Superior temporal gyrus (tissue), 1 donor: ENCODE measurements around the gene SLCO3A1.
A peak's percentile ranks its signal among the peaks of the same experiment; 100 is the strongest.

ENCODE experiments used
- DNase-seq: peaks from one replicate; pipeline ENCODE4 v3.0.0-alpha.2; 2016; ENCODE audit errors: extremely low spot score

SLCO3A1 gene

DNA sequence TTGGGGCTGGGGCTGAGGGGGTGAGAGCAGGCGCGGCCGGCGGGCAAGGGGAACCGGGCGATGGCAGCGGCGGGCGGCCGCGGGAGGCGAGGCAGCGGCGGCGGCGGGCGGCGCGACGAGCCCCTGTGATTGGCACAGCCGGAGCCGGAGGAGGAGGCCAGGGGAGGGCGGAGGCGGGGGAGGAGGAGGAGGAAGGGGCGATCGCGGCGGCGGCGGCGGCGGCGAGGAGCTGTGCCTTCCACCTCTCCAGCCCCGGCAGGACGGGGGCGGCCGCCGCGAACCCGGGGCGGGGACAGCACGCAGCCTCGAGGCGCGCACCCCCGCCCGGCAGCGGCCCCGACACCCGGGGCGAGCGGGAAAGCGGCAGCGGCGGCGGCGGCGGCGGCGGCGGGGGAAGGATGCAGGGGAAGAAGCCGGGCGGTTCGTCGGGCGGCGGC lies at the start of gene SLCO3A1:
Gene SLCO3A1 (plus strand): TSS at position 198 of the 437 bp plus-strand sequence.
- peak; percentile 59 for DNase-seq

DNA sequence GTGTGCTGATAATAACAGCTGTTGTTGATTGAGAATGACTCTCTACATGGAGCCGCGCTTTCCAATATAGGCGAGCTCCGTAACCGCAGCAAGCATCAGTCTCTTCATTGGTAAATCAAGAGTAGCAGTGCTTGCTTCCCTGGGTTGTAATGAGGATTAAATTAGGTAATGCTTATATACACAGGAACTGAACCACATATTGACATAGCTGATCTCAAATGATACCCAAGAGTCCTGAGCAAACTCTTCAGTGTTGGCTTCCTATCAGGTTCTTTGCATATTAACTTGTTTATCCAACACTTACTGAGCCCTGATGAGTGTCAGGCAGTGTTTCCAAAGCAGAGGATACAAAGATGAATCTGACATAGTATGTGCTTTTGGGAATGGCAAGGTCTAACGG lies 46.4 kb upstream of the SLCO3A1 start:
- DNase-seq: no peak

DNA sequence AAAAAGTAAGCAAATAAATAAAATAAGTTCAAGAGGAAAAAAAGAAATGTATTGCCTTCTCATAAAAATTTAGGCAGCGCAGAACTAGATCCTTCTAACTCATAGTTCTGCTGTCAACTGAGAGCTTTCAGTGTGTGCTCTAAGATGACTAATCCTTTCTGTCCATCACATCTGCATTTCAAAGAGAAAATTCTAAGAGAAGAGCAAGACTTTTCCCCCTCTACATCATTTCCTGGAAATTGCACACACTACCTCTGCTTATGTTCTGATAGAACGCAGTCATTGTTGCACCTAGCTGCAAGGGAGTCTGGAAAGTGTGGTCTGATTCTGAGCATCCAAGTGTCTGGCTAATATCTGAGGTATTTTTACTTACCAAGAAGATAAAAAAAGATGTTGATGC lies 39.6 kb upstream of the SLCO3A1 start:
- no peak for DNase-seq

DNA sequence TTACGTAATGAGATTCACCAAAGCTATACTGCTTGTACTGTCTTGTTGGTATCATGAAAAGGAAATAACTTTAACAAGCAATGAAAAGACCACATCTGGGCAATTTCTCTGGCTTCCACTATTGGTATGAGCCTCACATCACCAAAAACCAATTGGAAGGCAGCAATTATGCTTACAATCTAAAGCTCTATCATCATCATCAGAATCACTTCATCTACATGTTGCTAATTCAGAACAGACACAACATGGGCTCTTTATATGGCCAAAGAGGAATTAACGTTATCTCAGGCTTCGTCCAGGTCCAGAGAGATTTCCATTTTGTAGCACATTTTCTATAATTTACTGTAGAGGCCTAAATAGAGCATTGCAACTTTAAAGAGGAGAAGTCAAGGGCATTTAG lies 36.6 kb upstream of the SLCO3A1 start:
- DNase-seq: no peak

DNA sequence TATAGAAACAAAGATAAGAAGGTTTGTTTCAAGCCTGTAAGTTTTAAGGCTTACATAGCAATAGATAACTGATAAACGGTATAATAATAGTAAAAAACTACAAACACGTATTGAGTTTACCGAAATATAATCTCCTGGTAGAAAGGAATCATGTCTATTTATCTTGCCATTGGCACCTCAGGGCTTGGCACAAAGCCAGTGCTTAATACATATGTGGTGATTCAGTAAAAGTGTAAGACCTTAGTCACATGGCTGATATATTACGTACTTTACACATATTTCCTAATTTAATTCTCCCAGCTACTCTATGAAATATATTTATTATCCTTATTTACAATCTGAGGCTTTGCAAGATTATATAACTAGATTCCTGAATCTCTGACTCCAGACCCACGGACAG lies 32.0 kb upstream of the SLCO3A1 start:
- DNase-seq: no peak

DNA sequence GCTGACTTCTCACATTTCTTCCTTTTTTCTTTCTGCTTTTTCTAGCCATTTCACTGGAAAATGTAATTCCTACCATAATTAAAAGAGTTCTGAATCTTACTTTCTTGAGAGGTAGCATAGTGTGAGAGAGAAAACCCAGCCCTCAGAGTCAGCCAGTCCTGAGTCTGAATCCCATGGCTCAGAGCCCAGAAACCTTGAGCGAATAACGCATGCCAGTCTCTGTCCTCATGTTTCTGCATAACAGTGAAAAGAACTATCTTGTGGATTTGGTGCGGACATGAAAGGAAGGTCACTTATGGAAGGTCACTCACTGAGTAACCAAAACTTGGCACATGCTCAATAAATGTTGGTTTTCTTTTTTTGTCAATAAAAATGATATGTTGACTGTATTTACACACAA lies 29.3 kb upstream of the SLCO3A1 start:
- DNase-seq: peak; percentile 29

DNA sequence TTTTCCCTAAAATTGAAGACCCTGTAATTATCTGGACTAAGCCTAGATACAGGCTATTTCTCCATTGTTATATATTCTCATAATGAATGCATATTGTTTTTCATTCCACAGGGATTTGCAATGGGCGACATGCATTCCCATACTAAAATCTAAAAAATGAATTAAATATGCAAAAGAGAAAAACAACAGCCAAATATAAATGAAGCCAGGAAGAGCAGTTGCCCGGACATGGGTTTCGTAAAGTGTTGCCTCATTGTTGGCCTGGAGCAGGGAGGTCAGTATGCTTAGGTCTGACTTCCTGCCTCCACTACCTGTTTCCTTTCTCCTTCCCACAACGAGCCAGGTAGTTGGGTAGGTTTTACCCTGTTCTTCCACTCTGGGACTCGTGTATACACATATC lies 27.1 kb upstream of the SLCO3A1 start:
- DNase-seq: no peak

DNA sequence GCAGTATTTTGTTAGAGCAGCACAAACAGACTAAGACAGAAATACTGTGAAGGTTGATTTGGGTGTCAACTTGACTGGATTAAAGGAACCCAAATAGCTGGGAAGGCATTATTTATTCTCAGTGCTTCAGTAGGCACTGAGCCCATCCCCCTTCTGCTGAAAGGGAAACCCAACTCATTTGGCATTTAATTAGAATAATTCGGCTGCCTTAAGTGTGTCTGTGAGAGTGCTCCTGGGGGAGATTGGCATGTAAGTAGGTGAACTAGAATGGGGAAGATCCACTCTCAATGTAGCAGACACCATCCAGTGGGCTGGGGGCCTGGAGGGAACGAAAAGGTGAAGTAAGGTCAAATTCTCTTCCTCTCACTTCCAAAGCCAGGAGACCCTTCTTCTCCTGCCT lies 20.5 kb upstream of the SLCO3A1 start:
- no peak for DNase-seq

DNA sequence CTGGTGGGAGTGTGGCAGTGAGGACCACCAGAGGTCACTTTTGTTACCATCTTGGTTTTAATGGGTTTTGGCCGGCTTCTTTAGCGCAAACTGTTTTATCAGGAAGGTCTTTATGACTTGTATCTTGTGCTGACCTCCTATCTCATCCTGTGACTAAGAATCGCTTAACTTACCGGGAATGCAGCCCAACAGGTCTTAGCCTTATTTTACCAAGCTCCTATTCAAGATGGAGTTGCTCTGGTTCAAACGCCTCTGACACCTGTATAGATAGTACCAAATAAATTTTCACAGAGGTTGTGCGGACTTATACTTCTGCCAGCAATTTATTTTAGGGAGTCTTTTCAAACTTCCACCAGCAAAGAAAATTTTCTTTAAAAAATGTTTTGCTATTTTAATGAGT lies 13.6 kb upstream of the SLCO3A1 start:
- no peak for DNase-seq

DNA sequence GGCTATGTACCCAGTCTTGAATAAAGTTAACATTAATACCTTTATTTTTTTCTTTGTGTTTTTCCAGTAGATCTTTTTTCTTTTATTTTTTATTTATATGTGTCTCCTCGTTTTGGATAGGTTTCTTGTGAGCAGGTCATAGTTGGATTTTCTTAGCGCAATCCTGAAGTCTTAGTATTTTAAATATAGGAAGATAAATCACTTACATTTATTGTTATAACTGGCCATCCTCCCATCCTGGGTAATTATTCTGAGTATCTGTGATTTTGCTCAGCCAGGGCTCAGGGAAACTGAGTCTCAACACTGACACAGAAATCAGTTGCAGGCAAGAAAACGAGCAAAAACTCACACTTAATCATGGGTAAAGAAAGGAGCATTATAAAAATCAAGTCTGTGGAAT lies 11.6 kb upstream of the SLCO3A1 start:
- no peak for DNase-seq

DNA sequence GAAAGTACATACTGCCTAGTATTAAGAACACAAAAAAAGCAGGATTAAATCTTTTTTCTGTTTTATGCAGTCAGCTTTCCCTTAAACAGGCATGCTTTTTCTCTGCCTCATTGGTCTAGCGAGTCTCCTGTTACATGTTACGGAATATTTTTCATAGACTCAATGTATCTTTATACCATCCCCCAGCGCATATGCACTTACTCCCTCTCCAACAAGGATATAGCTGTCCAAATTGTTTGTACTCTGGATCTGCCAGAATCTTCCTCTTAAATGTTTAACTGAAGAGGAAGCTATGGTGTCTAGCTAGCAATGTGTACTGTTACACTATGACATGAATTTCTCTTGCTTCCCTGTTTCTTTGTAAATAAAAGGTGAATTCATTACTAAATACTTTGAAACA lies 9.2 kb upstream of the SLCO3A1 start:
- DNase-seq: no peak

DNA sequence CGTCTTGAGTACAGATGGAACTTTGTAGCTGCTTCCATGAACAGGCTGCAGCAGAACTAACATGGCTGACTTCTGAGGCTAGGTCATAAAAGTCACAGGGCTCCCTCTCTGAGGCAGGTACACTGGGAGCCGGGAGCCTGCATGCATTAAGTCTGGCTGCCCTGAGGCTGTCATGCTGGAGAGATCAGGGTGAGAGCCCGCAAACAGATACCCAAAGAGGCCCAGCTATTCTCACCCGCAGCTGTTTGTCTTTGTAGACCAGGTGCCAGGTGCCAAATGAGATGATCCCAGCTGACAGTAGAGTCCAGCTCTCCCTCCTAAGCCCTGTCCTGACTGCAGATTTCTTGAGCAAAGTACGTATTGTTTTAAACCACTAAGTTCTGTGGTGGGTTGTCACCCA lies 8.6 kb upstream of the SLCO3A1 start:
- no peak for DNase-seq

DNA sequence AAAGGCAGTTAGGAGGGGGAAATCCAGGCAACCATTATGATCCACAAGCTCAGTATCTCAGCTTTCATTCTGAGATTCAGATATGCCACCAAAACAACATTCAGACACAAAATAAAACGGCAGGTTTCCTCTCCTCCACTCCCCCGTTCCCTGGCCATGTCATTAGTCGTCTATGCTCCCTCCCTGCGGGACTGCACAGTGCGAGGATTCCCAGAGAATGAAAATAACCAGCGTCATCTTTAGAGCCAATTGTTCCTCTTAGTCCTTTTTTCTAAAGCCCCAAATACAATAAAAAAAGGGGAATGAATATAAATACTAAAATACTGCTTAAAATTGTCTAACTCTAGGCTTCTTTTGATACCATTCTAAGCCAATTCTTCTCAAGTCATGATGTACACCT lies 7.8 kb upstream of the SLCO3A1 start:
- peak; percentile 46 for DNase-seq

DNA sequence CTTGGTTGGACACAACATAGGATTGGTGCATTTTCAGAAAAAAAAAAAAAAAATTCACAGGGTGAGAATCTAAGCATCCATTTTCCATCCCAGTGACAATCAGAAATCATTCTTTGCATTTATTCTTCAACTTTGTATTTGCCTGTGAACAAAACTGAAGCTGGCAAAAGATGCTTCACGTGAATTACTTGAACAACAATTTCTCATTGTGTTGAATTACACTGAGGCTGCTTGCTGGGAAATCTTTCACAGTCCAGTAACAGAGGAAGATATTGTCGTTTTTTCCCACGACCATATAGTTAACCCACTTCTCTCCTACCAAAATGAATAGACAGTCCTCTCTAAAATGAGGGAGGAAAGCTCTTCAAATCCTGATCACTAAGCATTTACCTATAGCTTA lies 4.3 kb upstream of the SLCO3A1 start:
- peak; percentile 84 for DNase-seq

DNA sequence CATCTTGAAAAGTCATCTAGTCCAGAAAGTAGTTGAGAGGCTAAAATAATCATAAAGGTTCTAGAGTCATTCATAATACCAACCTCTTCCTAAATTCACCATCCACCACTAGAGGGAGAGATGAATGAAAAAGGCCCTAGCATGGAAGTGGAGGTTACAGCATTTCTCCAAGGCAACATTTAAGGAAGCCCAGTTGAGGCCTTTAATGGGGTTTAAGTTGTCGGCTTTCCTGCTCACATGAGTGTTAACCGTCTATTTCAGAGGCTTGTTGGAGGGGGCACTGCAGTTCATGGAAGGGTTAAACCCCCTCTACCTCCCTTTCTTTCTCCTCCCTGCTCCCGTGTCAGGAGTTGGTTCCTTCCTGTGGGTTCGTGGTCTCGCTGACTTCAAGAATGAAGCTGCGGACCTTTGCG lies 3.8 kb upstream of the SLCO3A1 start:
- DNase-seq: peak; percentile 78

DNA sequence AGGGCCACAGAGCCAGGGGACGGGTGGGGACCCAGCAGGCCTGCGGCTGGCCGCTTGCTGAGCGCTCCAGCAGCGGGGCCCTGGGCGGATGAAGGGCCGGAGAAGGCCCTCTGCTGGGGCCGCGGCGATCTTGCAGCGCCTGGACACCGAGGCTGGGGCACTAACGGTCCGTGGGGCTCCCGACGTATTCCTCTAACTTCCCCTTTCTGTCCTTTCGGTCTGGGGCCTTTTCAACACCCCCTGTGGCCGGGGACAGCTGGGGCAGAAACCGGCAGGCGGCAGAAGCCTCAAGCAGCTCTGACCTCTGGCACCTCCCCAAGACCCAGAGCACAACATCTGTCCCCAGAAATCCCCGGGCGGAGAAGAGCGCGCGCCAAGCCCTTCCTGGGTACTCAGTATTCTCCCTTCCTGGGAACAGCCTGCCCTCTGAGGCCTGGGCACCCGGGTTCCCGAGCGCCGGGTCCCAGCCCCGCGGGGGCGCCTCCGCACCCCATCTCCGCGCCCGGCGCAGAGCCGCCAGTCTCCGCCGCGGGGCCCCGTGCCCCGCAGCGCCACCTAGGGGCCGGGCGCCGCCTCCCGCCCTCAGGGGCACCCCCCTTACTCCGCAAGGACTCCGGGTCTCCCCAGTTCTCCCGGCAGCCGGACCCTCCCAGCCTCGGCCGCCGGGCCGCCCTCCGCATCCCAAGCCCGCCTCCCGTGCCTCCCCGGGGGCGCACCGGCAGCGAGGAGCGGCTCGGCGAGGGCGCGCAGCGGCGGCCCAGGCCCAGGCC lies 582 bp upstream of the SLCO3A1 start:
- DNase-seq: peak; percentile 82

DNA sequence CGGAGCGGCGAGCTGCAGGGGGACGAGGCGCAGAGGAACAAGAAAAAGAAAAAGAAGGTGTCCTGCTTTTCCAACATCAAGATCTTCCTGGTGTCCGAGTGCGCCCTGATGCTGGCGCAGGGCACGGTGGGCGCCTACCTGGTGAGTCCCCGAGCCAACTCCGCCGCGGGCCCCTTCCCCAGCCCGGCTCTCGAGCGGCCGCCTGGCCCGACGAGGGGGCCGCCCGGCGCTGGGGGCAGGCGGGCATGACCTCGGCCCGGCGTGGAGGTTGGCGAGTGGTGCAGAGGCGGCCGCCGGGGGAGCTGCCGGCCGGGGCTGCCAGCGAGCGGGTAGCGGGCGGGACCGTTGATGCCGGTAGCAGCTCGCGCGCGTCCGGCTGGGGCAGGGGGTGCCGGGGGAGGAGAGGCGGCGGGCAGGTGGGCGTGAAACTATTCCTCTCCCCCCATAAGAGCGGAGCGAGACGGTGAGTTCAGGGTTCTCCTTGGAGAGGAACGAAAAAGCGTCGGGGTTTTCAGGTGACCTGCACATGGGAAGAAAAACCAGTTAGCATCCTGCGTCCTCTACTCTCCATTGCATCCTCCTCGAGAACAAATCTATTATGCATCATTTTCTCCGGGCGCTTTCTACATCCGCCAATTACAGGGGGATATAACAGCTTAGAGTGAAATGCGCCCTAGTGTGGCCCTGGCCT lies 585 bp downstream of the SLCO3A1 start:
- peak; percentile 45 for DNase-seq

DNA sequence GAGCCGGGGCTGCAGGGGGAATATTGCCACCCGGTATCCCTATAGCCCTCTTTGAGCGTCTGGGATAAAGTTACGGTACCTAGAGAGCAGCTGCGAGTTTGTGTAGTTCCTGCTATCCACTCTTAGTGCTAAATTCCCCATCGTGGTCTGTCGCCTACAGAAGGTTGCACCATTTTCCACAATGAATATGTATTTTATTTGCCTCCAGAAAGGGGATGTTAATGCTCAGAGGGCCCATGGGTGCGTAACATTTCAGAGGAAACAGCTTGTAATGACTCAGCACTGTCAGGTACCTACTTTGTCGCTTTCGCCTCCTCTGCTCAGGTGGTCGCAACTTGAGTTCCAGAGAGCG lies 1.1 kb downstream of the SLCO3A1 start:
- DNase-seq: peak; percentile 61

DNA sequence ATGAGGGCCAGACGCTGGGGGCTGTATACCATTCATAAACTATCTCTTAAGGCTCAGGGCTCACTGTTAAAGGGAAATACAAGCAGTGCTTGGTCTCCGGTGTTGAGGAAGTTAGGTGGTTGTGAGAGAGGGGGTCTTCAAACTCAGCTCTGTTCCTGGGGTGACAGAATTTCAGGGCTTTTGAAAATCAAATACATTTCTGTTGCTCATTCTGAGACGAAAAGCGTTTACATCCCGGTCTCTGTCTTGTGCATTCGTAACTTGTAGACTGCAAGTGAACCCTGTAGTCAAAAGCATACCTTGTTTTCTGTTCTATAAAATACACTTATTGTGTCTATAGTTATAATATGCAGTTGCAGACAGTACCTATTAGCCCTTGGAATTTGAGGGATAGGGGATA lies 1.7 kb downstream of the SLCO3A1 start:
- no peak for DNase-seq

DNA sequence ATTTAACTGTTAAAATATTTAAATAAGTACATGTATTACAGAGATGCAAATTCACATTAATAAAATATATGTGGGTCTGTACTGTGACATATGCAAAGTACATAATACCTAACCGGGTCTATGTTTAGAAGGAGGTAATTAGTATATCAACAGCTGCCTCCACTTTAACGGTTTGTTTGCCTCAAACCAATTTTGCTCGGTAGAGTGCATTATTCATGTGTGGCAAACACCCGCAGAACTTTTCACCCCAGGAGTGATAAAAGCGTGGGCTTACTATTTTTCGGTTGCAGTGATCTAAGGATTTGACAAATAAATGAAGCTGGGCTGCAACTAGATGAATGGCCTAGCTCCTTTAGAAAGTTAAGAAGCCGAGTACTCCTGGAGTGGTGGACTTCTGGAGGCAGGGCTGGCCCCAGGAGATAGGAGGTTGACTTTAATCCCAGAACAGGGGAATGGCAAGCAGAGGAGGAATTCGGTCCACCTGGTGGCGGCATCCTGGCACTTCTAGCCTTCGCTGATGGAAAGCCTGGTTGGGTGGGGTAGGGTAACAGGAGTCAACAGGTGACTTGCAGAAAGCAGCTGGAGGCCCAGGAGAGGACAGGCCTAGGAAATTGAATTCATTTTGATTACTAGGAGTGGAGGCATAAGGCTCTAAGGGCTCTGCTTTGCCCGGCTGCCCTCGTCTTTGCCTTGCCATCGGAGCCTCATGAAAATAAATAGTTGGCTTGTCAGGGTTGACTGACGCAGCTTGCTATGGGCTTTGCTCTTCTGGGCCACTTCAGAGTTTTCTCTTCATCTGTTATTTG lies 2.4 kb downstream of the SLCO3A1 start:
- no peak for DNase-seq

DNA sequence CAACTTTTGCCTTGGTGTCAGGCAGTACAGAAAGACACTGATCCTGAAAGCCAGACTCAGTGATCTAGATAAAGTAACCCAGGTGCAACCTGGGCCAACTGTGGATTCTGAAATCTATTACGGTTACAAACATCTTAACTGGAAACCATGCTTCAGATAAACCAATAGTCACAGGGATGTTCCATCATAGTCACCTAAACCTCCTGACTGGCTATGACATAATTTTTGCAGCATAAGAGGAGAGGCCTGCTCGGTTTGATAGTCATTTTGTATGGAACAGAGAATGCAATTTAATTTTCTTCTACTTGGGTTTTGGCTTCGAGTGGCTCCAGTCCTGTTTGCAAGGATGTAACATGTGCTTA lies 3.7 kb downstream of the SLCO3A1 start:
- no peak for DNase-seq

DNA sequence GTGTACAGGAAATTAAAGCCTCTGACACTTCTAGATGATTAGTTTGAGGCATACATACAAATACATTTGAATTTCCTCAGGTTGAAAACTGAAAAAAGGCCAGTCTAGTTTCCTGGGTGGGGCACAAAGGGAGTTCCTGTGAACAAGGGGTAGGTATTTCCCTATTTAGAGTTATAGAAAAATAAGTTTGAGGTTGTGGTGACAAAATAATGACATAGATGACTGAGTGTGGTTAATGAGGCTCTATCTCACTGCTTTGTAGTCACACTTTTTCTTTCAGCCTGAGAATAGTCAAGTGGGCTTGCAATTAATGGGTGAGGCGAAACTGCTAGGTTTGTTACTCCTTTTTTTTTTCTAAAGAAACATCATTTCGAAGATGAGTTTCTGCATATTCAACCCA lies 4.3 kb downstream of the SLCO3A1 start:
- peak; percentile 13 for DNase-seq

DNA sequence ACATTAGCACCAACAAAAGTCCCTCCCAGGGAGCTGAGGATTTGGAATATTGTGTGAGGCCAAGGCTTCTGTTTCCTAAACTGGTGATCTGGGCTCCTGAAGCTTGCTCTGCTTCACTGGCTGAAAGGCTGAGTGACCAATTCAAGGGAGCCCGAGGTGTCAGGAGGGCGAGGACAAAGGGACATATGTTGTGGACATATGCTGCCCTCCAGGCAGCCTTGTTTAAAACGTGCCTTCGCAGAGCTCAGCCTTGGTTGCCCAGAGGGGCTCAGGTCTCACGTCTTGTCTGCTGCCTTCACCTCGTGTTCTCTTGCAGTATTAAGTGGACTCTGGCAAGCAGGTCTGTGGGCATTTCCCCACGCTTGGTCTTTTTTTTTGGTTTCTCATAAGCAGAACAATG lies 7.0 kb downstream of the SLCO3A1 start:
- DNase-seq: no peak
